HG03565 (cell line): Measurements from ENCODE around the gene RASEF.
"Not testable (repeated sequence)": the region's sequence is repeated elsewhere in the genome, so short reads cannot be mapped to it uniquely, and the experiment has no call there.

Experiments
- ATAC-seq: cut with Tn5 transposase; IDR thresholded peaks from one replicate; pipeline ENCODE4 v1.9.1; 2021; ENCODE audit warnings: mild to moderate bottlenecking, moderate library complexity; ENCODE audit not compliant: unreplicated experiment

The RASEF gene

DNA sequence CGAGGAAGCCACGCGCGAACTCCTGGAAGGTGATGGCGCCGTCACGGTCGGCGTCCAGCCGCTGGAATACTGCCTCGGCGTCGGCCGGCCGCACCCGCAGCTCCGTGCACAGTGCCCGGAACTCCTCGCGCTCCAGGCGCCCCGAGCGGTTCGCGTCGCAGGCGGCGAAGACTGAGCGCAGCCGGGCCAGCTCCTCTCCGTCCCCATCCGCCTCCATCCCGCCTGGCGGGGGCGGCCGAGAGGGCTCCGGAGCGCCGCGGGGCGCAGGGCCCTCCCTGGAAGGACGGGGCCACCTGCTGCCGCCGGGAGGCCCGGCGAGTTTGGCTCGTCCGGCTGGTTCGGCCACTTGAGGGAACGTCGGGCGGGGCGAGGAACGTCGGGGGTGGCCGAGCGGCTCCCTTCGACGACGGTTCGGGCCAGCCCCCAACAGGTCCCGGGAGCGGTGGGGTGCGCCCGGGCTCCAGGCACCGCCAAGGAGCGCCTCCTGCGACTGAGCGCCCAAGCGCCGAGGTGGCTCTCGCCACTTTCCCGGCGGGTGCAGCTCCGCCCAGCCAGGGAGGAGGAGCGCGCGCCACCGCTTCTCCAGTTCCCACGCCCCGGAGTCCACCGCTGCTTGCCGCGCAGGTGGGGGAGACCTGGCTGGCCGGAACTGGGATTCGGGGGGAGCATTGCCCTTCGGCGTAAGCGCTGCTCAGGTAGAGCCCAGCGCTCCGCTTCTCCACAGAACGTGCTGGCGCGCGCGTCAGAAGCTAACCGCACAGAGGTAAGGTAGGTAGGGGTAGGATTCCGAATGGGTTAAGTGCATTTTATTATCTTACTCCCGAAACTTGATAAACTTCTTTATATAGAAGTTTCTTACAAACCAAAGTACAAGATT, at the start of gene RASEF:
Gene RASEF (minus strand): TSS at position 492 of the 877 bp plus-strand sequence. CDS start 275 bp downstream, at position 217.
- no peak for ATAC-seq

DNA sequence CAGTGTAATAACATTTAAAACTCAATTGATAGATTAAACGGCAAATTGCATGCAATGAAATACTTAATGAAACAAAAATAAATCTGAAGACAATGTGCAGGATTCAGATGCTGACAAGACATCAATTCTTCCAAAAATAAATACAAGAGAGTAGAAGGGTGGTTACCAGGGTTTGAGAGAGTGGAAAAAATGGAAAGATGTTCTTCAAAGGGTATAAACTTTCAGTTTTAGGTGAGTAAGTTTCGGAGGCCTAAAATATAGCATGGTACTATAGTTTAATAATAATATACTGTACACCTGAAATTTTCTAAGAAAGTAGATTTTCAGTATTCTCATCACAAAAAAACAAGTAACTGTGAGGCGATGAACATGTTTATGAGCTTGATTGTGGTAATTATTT, 48.2 kb upstream of the RASEF start:
- no peak for ATAC-seq

DNA sequence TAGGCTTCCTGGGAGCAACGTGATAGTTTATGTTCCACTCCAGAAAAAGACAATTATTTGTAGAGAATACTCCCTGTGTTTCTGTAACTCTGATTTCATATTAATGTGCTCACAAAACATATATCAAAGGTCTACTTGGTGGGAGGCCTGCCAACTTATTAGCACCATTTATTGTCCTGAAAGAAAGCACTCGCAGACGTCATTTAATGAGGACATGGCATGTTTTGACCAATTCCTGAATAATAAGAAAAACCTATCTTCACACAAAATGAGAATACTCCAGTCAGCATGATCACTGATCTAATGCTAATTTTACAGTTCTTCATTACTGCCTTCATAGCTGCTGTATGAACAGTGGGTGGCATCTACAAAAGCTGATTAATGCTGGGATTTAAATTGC, 46.4 kb upstream of the RASEF start:
- ATAC-seq, result no peak

DNA sequence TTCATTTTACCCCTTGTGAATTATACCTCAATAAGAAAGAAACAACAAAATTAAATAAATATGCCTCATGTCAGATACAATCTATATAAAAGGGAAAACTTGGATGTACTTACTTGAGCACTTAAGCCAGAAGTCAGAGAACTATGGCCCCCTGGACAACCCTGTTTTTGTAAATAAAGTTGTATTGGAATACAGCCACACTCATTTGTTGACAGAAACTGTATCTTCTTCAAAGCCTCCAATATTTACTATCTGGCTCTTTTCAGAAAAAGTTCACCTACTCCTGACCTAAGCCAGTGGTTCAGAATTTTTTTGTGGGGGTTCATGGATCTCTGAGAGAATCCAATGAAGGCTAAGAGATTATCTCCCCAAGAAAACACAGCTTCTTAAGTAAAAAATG, 45.3 kb upstream of the RASEF start:
- no peak for ATAC-seq

DNA sequence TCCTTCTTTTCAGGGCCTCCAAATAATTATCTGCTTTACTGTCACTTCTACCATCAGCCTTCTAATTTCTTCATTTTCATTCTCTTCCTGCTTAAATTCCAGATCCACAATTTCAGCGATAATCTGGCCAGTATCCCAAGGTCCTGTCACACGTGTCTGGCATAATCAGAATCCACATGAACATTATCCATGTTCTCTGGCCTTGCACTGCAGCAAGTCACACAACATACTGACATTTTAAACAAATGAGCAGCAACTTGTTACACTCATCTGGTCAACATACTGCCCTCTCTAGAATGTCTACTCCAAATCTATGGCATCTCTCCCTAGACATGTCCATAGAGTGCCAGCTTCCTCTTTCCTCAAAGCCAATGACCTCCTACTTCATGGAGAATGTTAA, 43.8 kb upstream of the RASEF start:
- no peak for ATAC-seq

DNA sequence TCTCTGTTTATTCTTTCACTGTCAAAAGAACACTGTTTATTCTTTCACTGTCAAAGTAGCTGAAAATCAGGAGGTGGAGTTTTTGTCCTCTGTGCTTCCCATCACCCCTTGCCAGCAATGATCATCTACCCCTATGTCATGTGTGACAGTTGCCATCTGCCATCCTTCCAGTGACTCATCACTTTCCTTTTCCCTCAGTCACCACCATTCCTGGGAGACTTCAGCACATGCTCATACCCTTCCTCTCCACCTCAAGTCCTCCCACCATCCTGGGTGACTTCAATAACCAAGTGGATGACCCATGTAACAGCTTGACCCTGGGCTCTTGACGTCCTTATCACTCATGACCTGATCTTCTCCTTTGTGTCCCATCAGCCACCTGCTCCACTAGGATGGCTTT, 43.3 kb upstream of the RASEF start:
- no peak for ATAC-seq

DNA sequence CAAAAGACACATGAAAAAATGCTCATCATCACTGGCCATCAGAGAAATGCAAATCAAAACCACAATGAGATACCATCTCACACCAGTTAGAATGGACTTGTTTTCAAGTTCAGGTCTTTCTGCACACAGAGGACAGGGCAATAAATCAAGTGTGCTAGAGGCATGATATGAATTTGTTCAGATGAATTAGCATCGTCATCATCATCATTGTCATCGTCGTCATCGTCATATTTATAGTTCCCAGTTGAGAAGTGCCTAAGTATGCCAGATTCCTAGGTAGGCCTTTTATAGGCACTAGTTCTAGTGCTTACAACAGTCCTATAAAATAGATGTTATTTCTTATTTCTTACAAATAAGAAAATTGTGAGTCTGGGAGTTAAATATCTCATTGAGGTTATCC, 34.7 kb upstream of the RASEF start:
- no peak for ATAC-seq

DNA sequence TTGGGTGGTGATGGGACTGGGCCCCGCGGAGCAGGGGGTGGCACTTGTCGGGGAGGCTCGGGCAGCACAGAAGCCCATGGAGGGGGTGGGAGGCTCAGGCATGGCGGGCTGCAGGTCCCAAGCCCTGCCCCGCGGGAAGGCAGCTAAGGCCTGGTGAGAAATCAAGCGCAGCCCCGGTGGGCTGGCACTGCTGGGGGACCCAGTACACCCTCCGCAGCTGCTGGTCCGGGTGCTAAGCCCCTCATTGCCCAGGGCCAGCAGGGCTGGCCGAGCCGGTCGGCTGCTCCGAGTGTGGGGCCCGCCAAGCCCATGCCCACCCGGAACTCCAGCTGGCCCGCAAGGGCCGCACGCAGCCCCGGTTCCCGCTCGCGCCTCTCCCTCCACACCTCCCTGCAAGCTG, 30.4 kb upstream of the RASEF start:
- not testable (repeated sequence) for ATAC-seq

DNA sequence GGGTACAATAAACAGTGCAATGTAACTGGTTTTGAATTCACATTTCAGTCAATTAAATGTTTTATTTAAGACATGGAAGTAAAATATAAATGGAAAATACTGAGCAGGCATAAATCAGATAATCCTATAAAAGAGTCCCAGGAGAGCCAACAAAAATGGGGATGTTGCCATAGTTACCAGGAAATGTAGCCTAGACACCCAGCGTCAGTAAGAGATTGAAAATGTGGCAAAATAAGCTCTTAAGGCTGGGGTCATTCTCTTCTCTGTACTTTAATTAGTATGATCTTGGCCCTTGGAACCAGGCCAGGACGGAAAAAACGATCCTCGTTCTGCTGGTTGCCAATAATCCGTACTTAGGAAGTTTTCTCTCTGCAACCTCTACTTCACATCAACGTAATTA, 18.9 kb upstream of the RASEF start:
- ATAC-seq, result no peak

DNA sequence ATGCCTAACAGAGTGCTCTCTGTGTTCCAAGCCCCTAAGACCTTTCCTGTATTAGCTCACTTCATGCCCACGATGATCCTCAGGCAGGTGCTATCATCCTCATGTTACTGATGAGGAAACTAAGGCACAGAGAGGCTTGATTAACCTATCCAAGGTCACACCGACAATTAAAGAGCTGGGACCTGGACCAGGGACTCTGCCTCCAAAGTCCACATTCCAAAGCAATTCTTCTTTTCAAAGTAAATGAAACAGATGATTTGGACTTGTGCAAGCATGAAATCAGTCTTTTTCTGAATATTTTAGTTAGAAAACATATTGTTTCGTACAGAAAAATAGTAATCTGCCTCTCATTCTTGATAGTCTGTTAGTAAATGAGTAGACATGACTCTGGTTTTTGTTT, 18.1 kb upstream of the RASEF start:
- no peak for ATAC-seq

DNA sequence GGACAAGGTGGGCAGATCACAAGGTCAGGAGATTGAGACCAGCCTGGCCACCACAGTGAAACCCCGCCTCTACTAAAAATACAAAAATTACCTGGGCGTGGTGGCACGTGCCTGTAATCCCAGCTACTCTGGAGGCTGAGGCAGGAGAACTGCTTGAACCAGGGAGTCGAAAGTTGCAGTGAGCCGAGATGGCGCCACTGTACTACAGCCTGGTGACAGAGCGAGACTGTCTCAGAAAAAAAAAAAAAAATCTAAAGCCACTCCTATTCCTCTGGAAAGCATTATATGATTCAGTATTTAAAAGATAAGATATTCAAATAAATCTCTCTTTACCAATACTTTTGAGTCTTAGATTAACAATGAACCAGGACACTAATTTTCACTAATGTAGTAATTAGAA, 13.0 kb upstream of the RASEF start:
- not testable (repeated sequence) for ATAC-seq

DNA sequence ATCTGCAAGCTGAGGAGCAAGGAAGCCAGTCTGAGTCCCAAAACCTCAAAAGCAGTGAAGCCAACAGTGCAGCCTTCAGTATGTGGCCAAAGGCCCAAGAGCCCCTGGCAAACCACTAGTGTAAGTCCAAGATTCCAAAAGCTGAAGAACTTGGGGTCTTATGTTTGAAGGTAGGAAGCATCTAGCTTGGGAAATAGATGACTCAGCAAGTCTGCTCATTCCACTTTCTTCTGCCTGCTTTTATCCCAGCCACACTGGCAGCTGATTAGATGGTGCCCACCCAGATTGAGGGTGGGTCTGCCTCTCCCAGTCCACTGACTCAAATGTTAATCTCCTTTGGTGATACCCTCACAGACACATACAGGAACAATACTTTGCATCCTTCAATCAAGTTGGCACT, 9.6 kb upstream of the RASEF start:
- not testable (repeated sequence) for ATAC-seq

DNA sequence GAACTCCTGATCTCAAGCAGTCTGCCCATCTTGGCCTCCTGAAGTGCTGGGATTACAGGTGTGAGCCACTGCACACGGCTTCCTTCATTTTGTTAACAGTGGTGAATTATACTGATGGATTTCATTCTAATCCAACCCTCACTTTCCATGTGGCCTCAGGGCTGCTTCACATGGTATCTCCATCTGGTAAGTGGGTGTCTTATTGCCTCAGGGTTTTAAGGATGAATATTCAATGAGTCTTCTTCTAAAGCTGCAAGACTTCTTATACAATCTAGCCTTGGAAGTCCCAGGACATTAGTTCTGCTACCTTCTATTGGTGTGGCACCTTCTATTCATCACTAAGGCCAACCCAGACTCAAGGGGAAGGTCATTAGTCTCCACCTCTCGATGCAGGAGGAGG, 8.7 kb upstream of the RASEF start:
- ATAC-seq, result no peak

DNA sequence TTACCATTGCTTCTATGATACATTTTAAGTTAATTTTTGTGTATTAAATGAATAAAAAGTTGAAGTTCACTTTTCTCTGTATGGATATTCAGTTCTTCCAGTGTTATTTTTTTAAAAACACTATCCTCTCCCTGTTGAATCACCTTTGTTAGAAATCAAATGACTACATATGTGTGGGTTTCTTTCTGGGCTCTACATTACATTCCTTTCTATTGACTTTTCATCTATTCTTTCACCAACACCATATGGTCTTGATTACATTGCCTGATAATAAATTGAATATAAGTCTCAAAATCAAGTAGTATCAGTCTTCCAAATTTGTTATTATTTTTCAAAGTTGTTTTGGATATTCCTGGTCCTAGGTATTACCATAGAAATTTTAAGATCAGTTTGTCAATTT, 7.3 kb upstream of the RASEF start:
- ATAC-seq, result no peak

DNA sequence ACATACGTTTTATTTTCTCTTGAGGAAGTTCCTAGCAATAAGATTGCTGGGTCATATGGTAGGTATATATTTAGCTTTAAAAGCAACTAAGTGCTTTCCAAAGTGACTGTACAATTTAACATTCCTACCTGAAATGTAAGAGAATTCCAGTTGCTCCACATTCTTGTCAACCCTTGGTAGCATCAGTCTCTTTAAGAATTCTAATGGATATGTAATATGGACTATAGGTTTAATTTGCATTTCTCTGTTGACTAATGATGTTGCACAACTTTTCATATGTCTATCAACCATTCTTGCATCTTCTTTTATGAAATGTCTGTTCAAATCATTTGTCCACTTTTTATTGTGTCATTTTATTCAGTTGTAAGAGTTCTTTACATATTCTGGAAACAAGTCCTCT, 6.7 kb upstream of the RASEF start:
- ATAC-seq, result no peak

DNA sequence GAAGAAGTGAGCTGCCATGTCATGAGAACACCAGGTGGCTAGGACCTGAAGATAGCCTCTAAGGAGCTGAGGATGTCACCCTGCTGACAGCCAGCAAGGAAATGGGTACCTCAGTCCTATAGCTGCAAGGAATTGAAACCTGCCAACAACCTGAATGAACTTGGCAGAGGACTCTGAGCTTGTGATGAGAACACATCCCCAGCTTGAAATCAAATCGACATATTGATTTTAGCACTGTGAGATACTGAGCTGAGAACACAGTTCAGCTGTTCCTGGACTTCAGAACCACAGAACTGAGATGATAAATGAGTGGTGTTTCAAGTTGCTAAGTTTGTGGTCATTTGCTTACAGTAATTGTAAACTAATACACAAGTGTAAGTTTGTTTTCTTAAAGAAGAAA, 5.5 kb upstream of the RASEF start:
- ATAC-seq, result no peak

DNA sequence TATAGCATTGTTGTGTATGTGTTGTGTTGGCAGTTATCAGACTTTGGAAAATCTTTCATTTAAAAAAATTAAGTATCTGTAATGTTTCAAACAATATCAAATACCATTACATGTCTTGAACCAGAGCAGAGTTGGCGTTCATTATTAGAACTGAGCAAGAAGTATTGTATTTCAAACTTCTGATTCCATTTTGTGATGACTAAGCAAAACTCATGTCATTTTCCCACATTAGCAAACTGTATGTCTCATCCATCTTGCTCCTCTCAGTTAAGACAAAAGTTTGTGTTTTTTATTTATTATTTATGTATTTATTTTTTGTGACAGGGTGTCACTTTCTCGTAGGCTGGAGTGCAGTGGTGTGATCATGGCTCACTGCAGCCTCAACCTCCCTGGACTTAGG, 4.6 kb upstream of the RASEF start:
- ATAC-seq, result no peak

DNA sequence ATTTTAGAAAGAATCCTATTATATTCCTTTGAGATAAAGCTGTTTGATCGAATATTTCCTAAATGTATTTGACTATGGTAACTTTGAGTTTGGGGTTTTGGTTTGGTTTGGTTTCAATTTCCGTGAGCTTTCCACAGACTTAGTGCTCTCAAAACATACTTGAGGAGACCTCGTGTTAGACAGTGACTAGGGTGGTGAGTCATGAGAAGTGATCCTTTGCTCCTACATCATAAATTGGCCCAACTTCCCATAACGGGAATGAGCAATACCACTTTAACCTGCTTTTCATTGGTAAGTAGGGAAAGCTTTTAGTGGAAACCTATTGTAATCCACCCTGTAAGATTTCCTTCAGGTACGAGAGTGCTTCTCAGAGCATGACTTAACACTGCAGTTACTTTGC, 3.8 kb upstream of the RASEF start:
- ATAC-seq, result no peak

DNA sequence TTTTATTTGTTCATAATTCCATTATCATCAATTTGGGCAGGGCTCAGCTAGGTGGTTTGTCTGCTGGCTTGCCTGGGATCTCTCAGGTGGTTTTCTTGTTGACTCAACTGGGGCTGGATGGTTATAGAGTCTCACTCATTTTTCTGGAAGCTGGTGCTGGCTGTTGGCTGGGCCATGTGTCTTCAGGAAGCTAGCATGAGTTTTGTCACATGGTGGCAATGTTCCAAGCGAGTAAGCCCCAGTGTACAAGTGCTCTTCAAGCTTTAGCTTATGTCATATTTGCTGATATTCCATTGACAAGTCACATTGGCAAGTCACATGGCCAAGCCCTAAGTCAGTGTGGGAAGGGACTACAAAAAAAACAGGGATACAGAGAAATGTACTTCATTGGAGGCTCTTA, 2.3 kb upstream of the RASEF start:
- ATAC-seq, result no peak

DNA sequence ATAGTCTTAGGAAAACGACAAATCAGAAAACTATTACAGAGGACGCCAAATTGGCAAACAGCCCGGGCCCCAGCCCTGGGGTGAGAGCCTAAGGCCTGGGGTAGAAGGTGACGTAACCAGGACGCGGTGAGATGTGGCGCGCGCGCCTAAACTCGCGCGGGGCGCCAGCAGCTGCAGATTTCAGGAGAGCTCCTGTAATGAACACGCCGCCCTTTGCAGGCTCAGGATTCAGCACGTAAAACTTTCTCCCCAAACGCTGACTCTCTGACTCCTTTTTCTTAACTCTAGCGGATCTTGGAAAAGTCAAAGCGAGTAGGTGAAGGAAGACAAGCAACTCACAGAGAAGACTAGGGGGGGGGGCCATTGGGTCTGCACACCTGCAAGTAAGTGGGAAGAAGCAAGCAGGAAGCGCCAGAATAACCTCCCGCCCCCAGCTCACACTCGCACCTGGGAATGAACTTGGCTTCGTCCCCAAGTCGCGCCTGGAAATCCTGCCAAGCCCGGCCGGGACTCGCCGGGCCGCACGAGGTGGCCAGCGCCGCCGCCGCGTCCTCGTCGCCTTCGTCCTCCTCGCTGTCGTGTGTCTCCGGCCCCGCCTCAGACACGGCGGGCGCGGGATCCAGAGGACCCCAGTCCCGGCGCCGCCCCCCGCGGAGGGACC, 822 bp downstream of the RASEF start:
- no peak for ATAC-seq

DNA sequence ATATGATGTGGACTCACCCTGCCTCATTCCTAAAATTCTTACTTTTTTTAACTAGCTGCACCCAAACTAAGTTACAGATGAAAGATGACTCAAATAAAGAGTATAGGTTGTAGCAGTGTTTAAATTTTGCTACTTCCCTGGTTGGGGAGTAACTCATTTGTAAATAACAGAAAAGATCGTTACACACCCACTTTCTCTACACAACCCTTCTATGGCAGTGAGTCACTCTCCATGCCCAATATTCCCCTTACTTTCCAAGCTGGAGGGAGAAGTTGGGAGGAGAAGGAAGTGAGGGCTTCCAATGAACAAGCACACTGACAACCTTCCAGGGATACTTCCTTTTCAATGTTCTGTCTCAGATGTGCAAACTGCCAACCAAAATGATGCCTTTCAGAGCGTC, 1.9 kb downstream of the RASEF start:
- ATAC-seq, result no peak

DNA sequence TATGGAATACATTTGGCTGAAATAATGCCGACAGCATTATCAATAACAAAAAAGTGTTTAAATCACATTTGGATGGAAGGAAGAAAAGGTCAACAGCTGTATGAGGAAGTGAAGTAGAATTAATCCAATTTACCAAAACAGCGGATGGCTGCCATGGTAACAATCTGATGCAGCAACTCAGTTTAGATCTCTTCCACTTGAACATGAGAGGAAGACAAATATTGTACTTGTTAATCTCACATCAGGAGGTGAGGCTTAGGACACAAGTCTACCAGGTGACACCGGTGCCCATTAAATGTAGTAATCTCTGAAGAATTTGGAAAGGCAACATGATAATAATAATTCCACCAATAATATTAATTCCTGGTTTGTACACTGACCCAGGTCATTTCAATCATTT, 2.4 kb downstream of the RASEF start:
- ATAC-seq, result no peak

DNA sequence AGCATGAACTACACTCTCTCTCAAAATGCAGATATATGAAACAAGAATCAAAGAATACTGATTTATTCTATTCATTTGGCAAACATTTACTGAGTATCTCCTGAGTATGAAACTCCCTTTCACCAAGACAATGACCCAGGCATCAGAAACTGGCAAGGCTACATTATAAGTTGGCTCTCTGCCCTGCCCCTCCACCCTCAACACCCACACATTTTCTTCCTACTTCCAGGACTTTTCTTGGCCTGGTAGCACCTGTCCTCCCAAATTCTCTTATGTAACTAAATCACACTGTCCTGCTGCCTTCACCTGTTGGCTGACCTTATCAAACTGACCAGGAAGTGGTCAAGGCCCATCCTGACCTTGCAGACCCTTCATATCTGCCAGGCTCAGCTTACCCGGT, 3.5 kb downstream of the RASEF start:
- ATAC-seq, result no peak
